GM12878 (cell line): ENCODE results near the gene DCAF6. TPM values are rescaled to one million over a fixed set of nuclear protein-coding genes. Genes with fewer than 3 reads are reported as not detected.

Experiments used
- CHD1 ChIP-seq: IDR thresholded peaks from 2 replicates; pipeline ENCODE4 v1.6.1; 2012; ENCODE audit warnings: low read depth, low read length, improper control_type of control experiment
- KAT2A ChIP-seq: conservative IDR thresholded peaks from 2 replicates; pipeline ENCODE4 v1.6.1; 2011; ENCODE audit warnings: low read depth, low read length; ENCODE audit not compliant: control insufficient read depth
- KLF5 ChIP-seq: fragments of 450-650 bp; IDR thresholded peaks from 2 replicates; pipeline ENCODE4 v1.6.1; 2014; ENCODE audit warnings: mild to moderate bottlenecking; ENCODE audit not compliant: partially characterized antibody
- NBN ChIP-seq: fragments of 450-650 bp; IDR thresholded peaks from 2 replicates; pipeline ENCODE4 v1.6.1; 2016
- NRF1 ChIP-seq: conservative IDR thresholded peaks from 2 replicates; pipeline ENCODE4 v1.6.1; 2011; ENCODE audit warnings: mild to moderate bottlenecking, low read depth, low read length, improper control_type of control experiment
- SRF ChIP-seq, 2 experiments: IDR thresholded peaks; 2 replicates each; pipeline ENCODE4 v1.6.1; 2011; ENCODE audit warnings: low read depth in 2 of 2, low read length in 2 of 2, mild to moderate bottlenecking in 1 of 2, moderate library complexity in 1 of 2
- ZNF274 ChIP-seq: IDR thresholded peaks from one replicate; pipeline ENCODE4 v1.8.0; 2011; ENCODE audit not compliant: insufficient read length, insufficient read depth
- polyA plus RNA-seq, 11 experiments: library from polyadenylated mRNA; depleted of rRNA in 4 of 11; unstranded in 6 of 11; stranded (reverse) in 5 of 11; fragments of >200 nt; fragmentation: Nextera tagmentation in 4 of 11; fragmentation: Illumina TruSeq in 1 of 11; extraction: Ambion mirVana in 4 of 11; extraction: Trizol in 1 of 11; gene quantifications; 1 replicate in 1 of 11; 2 replicates in 10 of 11; pipeline versions ENCODE4 v1.2.1 to v1.2.3, GENCODE V29; 2011 to 2016; ENCODE audit warnings: inconsistent platforms in 2 of 11, missing spikeins in 2 of 11, low read depth in 1 of 11
- total RNA-seq, 4 experiments: library from RNA; depleted of rRNA in 3 of 4; stranded (reverse); fragments of >200 nt in 3 of 4; fragmentation: Illumina TruSeq in 1 of 4; extraction: Trizol in 1 of 4; gene quantifications; 2 replicates each; pipeline versions ENCODE4 v1.2.1 to v1.2.3, GENCODE V29; 2013 to 2021
- TF ChIP-seq, protein P1 (sequence below), 3 experiments: IDR thresholded peaks in 2 of 3; conservative IDR thresholded peaks in 1 of 3; 2 replicates each; pipeline ENCODE4 v1.5.1; 2011; ENCODE audit warnings: low read depth in 3 of 3, low read length in 3 of 3, mild to moderate bottlenecking in 3 of 3, control low read depth in 2 of 3, moderate library complexity in 2 of 3, inconsistent platforms in 1 of 3, mixed read lengths in 1 of 3; ENCODE audit not compliant: control insufficient read depth in 2 of 3, insufficient read depth in 1 of 3; ENCODE audit errors: extremely low read depth in 1 of 3
- TF ChIP-seq, protein P2 (sequence below): fragments of 450-650 bp; IDR thresholded peaks from 2 replicates; pipeline ENCODE4 v1.6.1; 2014; ENCODE audit warnings: mild to moderate bottlenecking
- TF ChIP-seq, protein P3 (sequence below): fragments of 450-650 bp; formaldehyde crosslinking; IDR thresholded peaks from 2 replicates; pipeline ENCODE4 v1.5.0; 2022; ENCODE audit warnings: mild to moderate bottlenecking, missing genetic modification characterization

DCAF6 gene
- total and polyA plus RNA-seq, 10 of the 15 experiments (the other 5 are each of a cell fraction or from before 2014, with no cell fraction given): 11.4 to 62.7 (median 33.0) TPM

DNA sequence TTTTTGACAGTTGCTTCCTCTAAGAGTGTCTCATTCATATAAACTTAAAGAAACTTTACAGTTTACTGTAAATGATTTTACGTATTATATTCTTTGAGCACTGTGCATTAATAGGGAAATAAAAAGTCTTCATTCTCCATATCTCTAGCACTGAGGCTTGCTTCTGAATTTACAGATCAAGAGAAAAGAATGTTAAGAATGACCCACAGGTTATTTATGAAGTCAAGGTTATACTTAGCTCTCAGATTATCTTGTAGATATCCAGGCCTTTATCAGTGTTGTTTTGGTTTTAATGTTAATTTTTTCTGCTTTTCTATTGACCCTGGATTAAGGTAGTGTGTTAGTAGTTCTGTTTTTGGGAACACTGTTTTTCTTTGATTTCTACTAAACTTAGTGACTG, 108.8 kb downstream of the DCAF6 start (continued):
- TF ChIP-seq, protein P1, sequence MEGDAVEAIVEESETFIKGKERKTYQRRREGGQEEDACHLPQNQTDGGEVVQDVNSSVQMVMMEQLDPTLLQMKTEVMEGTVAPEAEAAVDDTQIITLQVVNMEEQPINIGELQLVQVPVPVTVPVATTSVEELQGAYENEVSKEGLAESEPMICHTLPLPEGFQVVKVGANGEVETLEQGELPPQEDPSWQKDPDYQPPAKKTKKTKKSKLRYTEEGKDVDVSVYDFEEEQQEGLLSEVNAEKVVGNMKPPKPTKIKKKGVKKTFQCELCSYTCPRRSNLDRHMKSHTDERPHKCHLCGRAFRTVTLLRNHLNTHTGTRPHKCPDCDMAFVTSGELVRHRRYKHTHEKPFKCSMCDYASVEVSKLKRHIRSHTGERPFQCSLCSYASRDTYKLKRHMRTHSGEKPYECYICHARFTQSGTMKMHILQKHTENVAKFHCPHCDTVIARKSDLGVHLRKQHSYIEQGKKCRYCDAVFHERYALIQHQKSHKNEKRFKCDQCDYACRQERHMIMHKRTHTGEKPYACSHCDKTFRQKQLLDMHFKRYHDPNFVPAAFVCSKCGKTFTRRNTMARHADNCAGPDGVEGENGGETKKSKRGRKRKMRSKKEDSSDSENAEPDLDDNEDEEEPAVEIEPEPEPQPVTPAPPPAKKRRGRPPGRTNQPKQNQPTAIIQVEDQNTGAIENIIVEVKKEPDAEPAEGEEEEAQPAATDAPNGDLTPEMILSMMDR (IDR thresholded peaks at IDR 0.05 in 2 of 3, conservative IDR thresholded peaks at IDR 0.05 in 1 of 3; ENCODE audit: control insufficient read depth in 2 of 3, extremely low read depth in 1 of 3, insufficient read depth in 1 of 3, low read depth in 3 of 3, low read length in 3 of 3): no peak
- TF ChIP-seq NRF1 (no peak), SRF (IDR thresholded peaks at IDR 0.05; ENCODE audit: low read depth in 2 of 2, low read length in 2 of 2) (no peak), ZNF274 (no peak), CHD1 (no peak), KLF5 (no peak), NBN (no peak), KAT2A (no peak)
- TF ChIP-seq, protein P2, sequence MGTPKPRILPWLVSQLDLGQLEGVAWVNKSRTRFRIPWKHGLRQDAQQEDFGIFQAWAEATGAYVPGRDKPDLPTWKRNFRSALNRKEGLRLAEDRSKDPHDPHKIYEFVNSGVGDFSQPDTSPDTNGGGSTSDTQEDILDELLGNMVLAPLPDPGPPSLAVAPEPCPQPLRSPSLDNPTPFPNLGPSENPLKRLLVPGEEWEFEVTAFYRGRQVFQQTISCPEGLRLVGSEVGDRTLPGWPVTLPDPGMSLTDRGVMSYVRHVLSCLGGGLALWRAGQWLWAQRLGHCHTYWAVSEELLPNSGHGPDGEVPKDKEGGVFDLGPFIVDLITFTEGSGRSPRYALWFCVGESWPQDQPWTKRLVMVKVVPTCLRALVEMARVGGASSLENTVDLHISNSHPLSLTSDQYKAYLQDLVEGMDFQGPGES: no peak
- TF ChIP-seq, protein P3, sequence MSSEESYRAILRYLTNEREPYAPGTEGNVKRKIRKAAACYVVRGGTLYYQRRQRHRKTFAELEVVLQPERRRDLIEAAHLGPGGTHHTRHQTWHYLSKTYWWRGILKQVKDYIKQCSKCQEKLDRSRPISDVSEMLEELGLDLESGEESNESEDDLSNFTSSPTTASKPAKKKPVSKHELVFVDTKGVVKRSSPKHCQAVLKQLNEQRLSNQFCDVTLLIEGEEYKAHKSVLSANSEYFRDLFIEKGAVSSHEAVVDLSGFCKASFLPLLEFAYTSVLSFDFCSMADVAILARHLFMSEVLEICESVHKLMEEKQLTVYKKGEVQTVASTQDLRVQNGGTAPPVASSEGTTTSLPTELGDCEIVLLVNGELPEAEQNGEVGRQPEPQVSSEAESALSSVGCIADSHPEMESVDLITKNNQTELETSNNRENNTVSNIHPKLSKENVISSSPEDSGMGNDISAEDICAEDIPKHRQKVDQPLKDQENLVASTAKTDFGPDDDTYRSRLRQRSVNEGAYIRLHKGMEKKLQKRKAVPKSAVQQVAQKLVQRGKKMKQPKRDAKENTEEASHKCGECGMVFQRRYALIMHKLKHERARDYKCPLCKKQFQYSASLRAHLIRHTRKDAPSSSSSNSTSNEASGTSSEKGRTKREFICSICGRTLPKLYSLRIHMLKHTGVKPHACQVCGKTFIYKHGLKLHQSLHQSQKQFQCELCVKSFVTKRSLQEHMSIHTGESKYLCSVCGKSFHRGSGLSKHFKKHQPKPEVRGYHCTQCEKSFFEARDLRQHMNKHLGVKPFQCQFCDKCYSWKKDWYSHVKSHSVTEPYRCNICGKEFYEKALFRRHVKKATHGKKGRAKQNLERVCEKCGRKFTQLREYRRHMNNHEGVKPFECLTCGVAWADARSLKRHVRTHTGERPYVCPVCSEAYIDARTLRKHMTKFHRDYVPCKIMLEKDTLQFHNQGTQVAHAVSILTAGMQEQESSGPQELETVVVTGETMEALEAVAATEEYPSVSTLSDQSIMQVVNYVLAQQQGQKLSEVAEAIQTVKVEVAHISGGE (CRISPR knock-in tag): no peak
